ENCODE results near the gene TMEM229A. TPM values are rescaled to one million over a fixed set of nuclear protein-coding genes. Genes with fewer than 3 reads are reported as not detected.

Gene TMEM229A
- total and polyA plus RNA-seq, 7 donors, result 0.03 to 0.71 TPM; not detected in 5

DNA sequence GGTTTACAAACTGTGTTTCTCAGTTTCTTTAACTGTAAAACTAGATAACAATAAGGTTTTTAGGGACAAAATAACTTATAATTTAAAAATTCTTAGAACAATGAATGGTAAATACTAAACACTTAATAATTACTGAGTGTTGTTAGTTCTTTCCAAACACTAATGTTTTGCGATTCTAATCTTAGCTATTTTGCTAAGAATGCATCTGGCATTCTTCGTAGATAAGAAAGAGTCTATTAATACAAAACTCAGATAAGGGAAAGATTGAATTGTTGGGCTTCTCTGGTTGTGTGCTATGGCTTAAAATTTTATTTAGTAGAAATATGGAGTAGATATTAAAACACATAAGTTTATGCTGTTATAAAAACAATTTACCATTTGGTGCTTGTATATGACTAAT is 45.4 kb downstream of the TMEM229A start:
- intact Hi-C loops (cut with DNase I), result no loop called here
- no peaks in the 10 kb centered on the region for H3K27me3 ChIP-seq
- DNase-seq, result no peak
- no peaks in the 10 kb centered on the region for H3K36me3 ChIP-seq
- 86 to 87% methylated on average over 2 of the region's 2 CpGs for WGBS, 2 donors
- no peaks in the 10 kb centered on the region for H3K4me1 ChIP-seq
- H3K27ac ChIP-seq, result no peak overlapping the region
- no peak for TF ChIP-seq EP300 (IDR thresholded peaks at IDR 0.05)
- no peak for TF ChIP-seq POLR2A (IDR thresholded peaks at IDR 0.05)
- no peak for TF ChIP-seq POLR2AphosphoS5 (IDR thresholded peaks at IDR 0.05)
- TF ChIP-seq CTCF (IDR thresholded peaks at IDR 0.05), result no peak
- H3K9me3 ChIP-seq, result no peaks in the 10 kb centered on the region
- H3K4me3 ChIP-seq, result no peak overlapping the region

Other genes starting within 250 kb of the TMEM229A start
- gene HYAL4, start 187.9 kb downstream of the TMEM229A start, total RNA-seq, result not detected
- under 1 TPM in 1 of 3 donors, not detected in 2; 0.09 TPM for gene HYAL4, start 187.9 kb downstream of the TMEM229A start, polyA plus RNA-seq
- gene SPAM1, start 107.8 kb downstream of the TMEM229A start, total RNA-seq, result not detected
- not detected for gene SPAM1, start 107.8 kb downstream of the TMEM229A start, polyA plus RNA-seq